Upper lobe of left lung (tissue), 6 donors: ENCODE results near the gene PDRG1. TPM values are rescaled to one million over a fixed set of nuclear protein-coding genes. Genes with fewer than 3 reads are reported as not detected.

ENCODE experiments used
- ATAC-seq, 2 donors: fragments of 200-7000 bp; cut with Tn5 transposase; one replicate each; pipeline ENCODE4 v1.9.1; 2022; ENCODE audit warnings: mild to moderate bottlenecking in 2 of 2, moderate library complexity in 2 of 2; ENCODE audit not compliant: low FRiP score in 2 of 2
- DNase-seq, 2 donors: peaks; one replicate each; pipeline ENCODE4 v3.0.0-alpha.2; 2019 to 2020
- H3K27ac ChIP-seq, 4 donors: fragments of 200-600 bp; sonication (generic); one replicate each; pipeline ENCODE4 v1.5.1; 2016 to 2019
- H3K27me3 ChIP-seq, 4 donors: fragments of 200-600 bp; sonication (generic); one replicate each; pipeline ENCODE4 v1.5.1; 2017 to 2019
- H3K36me3 ChIP-seq, 4 donors: fragments of 200-600 bp; sonication (generic); one replicate each; pipeline ENCODE4 v1.5.1; 2016 to 2019
- H3K4me1 ChIP-seq, 4 donors: fragments of 200-600 bp; sonication (generic); one replicate each; pipeline ENCODE4 v1.5.1; 2018 to 2019
- H3K4me3 ChIP-seq, 4 donors: fragments of 200-600 bp; sonication (generic); one replicate each; pipeline ENCODE4 v1.5.1; 2017 to 2019; ENCODE audit warnings: mild to moderate bottlenecking in 2 of 4, moderate library complexity in 1 of 4
- H3K9me3 ChIP-seq, 4 donors: fragments of 200-600 bp; sonication (generic); one replicate each; pipeline ENCODE4 v1.5.1; 2018 to 2019
- EP300 ChIP-seq, 4 donors: sonication (generic); formaldehyde crosslinking; IDR thresholded peaks; one replicate each; pipeline ENCODE4 v1.5.1; 2017; ENCODE audit warnings: antibody characterized with exemption in 4 of 4, control low read depth in 2 of 4
- POLR2A ChIP-seq, 4 donors: fragments of 450-650 bp; IDR thresholded peaks; one replicate each; pipeline ENCODE4 v1.5.1; 2016 to 2017; ENCODE audit warnings: antibody characterized with exemption in 4 of 4, mild to moderate bottlenecking in 2 of 4
- POLR2AphosphoS5 ChIP-seq, 2 donors: sonication (generic); formaldehyde crosslinking; IDR thresholded peaks; one replicate each; pipeline ENCODE4 v1.5.1; 2017; ENCODE audit warnings: antibody characterized with exemption in 2 of 2
- WGBS, 2 donors: methylation state at CpG; one replicate each; pipeline ENCODE4 v1.1.5; 2017 to 2018; 5-methylcytosine and 5-hydroxymethylcytosine counted together
- total RNA-seq, 6 donors: library from RNA; depleted of rRNA in 4 of 6; stranded (reverse); fragments of >200 nt in 4 of 6; gene quantifications; one replicate each; pipeline versions ENCODE4 v1.1.0 to v1.2.1, GENCODE V29; 2016 to 2021
- TF ChIP-seq, protein P1 (sequence below), 6 experiments: fragments of 450-650 bp in 4 of 6; fragments of 200-600 bp in 2 of 6; sonication (generic) in 2 of 6; IDR thresholded peaks; one replicate each; pipeline ENCODE4 v1.5.1; 2016 to 2019; ENCODE audit warnings: antibody characterized with exemption in 6 of 6
- donor health status: DM: no; HTN: no; CAD: no; lungs with moderate emphysema.
- donor health status: DM: no; HTN: yes; CAD: no; lungs with severe emphysema.

Gene PDRG1
- total RNA-seq, 6 donors from 2014 or later = 3.0 to 11.8 (median 7.9) TPM

DNA sequence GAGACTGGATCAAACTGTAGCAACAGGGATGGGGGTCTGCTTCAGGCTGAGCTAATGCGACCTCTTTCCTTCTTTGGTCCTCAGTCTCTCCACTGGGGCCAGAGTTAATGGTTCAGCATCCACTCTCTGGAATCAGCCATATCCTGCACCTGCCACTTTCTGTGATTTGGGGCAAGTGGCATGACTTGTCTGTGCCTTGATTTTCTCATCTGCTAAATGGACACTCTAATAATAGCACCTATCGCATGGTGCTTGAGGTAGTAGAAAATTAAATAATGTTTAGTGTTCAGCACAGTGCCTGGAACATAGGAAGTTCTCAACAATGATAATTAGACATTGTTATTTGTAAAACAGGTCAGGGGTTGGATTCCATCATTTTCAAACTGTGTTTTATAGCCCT, 22.4 kb upstream of the PDRG1 start:
- no peaks in the 10 kb centered on the region for H3K36me3 ChIP-seq
- 90 to 91% methylated on average over 2 of the region's 2 CpGs for WGBS, 2 donors
- H3K9me3 ChIP-seq = no peaks in the 10 kb centered on the region
- no peaks in the 10 kb centered on the region for H3K4me1 ChIP-seq
- no peak for TF ChIP-seq POLR2AphosphoS5 (IDR thresholded peaks at IDR 0.05)
- no peak for TF ChIP-seq POLR2A (IDR thresholded peaks at IDR 0.05)
- TF ChIP-seq EP300 (IDR thresholded peaks at IDR 0.05) = no peak
- TF ChIP-seq, protein P1, sequence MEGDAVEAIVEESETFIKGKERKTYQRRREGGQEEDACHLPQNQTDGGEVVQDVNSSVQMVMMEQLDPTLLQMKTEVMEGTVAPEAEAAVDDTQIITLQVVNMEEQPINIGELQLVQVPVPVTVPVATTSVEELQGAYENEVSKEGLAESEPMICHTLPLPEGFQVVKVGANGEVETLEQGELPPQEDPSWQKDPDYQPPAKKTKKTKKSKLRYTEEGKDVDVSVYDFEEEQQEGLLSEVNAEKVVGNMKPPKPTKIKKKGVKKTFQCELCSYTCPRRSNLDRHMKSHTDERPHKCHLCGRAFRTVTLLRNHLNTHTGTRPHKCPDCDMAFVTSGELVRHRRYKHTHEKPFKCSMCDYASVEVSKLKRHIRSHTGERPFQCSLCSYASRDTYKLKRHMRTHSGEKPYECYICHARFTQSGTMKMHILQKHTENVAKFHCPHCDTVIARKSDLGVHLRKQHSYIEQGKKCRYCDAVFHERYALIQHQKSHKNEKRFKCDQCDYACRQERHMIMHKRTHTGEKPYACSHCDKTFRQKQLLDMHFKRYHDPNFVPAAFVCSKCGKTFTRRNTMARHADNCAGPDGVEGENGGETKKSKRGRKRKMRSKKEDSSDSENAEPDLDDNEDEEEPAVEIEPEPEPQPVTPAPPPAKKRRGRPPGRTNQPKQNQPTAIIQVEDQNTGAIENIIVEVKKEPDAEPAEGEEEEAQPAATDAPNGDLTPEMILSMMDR (IDR thresholded peaks at IDR 0.05) = no peak
- no peak for DNase-seq
- H3K27me3 ChIP-seq = no peaks in the 10 kb centered on the region
- no peak for ATAC-seq
- no peak overlapping the region for H3K4me3 ChIP-seq
- no peak overlapping the region for H3K27ac ChIP-seq

DNA sequence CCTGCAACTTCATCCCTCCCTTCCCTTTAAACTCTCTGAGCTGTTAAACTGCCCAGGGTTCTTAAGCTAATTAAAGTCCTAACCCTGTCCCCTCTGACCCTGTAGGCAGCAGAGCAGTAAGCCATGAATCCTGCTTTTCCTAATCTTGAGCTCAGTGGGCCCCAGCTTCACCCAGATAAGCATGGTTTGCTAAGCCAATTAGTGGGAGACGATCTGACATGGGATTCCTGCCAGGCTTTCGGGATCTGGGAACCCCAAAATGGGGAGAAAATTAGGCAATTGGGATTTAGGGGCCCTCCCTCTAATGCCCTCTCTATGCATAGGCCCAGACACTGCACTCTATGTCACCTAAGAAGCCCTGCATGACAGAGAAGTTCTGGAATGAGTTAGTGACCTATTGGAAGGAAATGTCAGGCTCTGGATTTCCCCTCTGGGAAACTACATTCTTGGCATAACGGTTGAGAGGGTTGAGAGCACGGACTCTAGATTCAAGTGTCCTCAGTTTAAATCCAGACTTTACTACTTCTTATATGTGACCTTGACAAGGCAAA, 20.7 kb upstream of the PDRG1 start:
- WGBS, 2 donors = 27 to 38% methylated on average over 4 of the region's 4 CpGs
- TF ChIP-seq EP300 (IDR thresholded peaks at IDR 0.05) (no peak), POLR2A (IDR thresholded peaks at IDR 0.05) (no peak), POLR2AphosphoS5 (IDR thresholded peaks at IDR 0.05) (no peak)
- TF ChIP-seq, protein P1 (IDR thresholded peaks at IDR 0.05) = no peak
- no peak for DNase-seq
- Histone ChIP-seq H3K4me1 (peaks cover 3 to 14% (median 4%) of the 10 kb centered on the region in 4 donors), H3K27me3 (peaks cover 0 to 4% (median 2%) of the 10 kb centered on the region in 4 donors), H3K9me3 (no peaks in the 10 kb centered on the region), H3K4me3 (no peak overlapping the region), H3K36me3 (no peaks in the 10 kb centered on the region), H3K27ac (no peak overlapping the region)
- ATAC-seq = no peak

DNA sequence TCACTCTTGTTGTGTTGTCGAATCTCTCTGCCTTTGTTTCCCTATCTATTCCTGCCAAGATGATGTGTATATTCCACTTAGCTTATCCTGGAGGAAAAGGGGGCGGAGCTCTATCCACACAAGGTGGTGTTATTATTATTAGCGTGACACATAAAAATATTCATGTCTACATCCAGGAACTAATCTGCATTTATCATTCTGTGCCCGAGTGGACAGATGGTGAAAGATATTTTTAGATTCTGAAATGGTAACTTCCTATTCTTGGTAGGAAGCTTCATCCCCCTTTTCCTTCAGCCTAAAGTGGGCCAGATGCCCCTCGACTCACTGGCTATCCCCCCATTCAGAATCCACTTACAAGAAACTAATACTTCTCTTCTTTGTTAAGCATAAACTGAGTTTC, 18.1 kb upstream of the PDRG1 start:
- peaks cover 0 to 10% (median 4%) of the 10 kb centered on the region in 4 donors for H3K27me3 ChIP-seq
- DNase-seq (no peak), ATAC-seq (no peak)
- no peaks in the 10 kb centered on the region for H3K9me3 ChIP-seq
- TF ChIP-seq POLR2AphosphoS5 (IDR thresholded peaks at IDR 0.05) (no peak), POLR2A (IDR thresholded peaks at IDR 0.05) (no peak), EP300 (IDR thresholded peaks at IDR 0.05) (no peak)
- TF ChIP-seq, protein P1 (IDR thresholded peaks at IDR 0.05) = no peak
- no peak overlapping the region for H3K27ac ChIP-seq
- WGBS, 2 donors = 57 to 59% methylated on average over 5 of the region's 5 CpGs
- no peak overlapping the region for H3K4me3 ChIP-seq
- no peaks in the 10 kb centered on the region for H3K36me3 ChIP-seq
- H3K4me1 ChIP-seq = peaks cover 3 to 14% (median 4%) of the 10 kb centered on the region in 4 donors

DNA sequence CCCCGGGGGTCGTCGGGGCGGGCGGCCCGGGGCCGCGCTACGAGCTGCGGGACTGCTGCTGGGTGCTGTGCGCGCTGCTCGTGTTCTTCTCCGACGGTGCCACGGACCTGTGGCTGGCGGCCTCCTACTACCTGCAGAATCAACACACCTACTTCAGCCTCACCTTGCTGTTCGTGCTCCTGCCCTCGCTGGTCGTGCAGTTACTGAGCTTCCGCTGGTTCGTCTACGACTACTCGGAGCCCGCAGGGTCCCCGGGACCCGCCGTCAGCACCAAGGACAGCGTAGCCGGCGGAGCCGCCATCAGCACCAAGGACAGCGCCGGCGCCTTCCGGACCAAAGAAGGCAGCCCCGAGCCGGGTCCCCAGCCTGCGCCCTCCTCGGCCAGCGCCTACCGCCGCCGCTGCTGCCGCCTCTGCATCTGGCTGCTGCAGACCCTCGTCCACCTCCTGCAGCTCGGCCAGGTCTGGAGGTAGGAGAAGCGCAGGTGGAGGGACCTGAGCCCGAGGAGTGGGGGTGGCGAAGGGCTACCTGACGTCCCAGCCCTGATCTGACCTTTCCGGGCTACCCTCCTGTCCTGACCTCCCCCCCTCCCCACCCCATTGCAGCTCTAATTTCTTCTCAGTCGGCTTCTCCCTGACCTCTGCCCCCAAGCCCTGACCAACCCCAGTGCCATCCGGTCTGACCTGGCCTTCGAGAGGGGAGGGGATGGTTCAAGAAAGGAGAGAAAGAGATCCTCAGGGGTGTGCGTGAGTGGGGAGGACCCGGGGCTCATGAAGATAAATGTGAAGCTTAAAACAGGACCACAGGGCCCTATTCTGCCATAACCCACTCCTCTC, 16.7 kb upstream of the PDRG1 start:
- Histone ChIP-seq H3K4me1 (peaks cover 3 to 14% (median 4%) of the 10 kb centered on the region in 4 donors), H3K27me3 (peaks cover 0 to 10% (median 4%) of the 10 kb centered on the region in 4 donors), H3K9me3 (no peaks in the 10 kb centered on the region), H3K4me3 (peak overlapping the region in 3 of 4 donors; percentile 33 to 47 (median 35)), H3K36me3 (no peaks in the 10 kb centered on the region), H3K27ac (no peak overlapping the region)
- DNase-seq (peak; percentile 58 to 94), ATAC-seq (peak; percentile 84 to 93)
- TF ChIP-seq, protein P1 (IDR thresholded peaks at IDR 0.05) = no peak
- peak in 1 of 2 donors; percentile 15 for TF ChIP-seq POLR2AphosphoS5 (IDR thresholded peaks at IDR 0.05)
- WGBS, 2 donors = 6 to 9% methylated on average over 10 to 26 of the region's 57 CpGs
